H9 (cell line): Measurements from ENCODE around the gene CLK3. TPM values are rescaled to one million over a fixed set of nuclear protein-coding genes. Genes with fewer than 3 reads are reported as not detected.

Experiments
- DNase-seq: peaks from one replicate; pipeline ENCODE4 v3.0.0-alpha.2; 2017
- H2AFZ ChIP-seq: one replicate; pipeline ENCODE4 v1.6.1; 2013; ENCODE audit warnings: mild to moderate bottlenecking, low read length, control low read depth, moderate library complexity
- H2AK5ac ChIP-seq: 2 replicates; pipeline ENCODE4 v1.6.1; 2013; ENCODE audit warnings: low read length, control low read depth, mixed read lengths; ENCODE audit not compliant: insufficient read length
- H2BK120ac ChIP-seq: one replicate; pipeline ENCODE4 v1.6.1; 2013; ENCODE audit warnings: low read depth, mild to moderate bottlenecking, low read length, control low read depth, inconsistent platforms; ENCODE audit not compliant: poor library complexity, severe bottlenecking
- H2BK12ac ChIP-seq: 2 replicates; pipeline ENCODE4 v1.6.1; 2013; ENCODE audit warnings: low read length, control low read depth, mixed read lengths, low read depth; ENCODE audit not compliant: insufficient read length
- H2BK15ac ChIP-seq: 2 replicates; pipeline ENCODE4 v1.6.1; 2013; ENCODE audit warnings: low read depth, low read length, control low read depth
- H2BK20ac ChIP-seq: one replicate; pipeline ENCODE4 v1.6.1; 2013; ENCODE audit warnings: low read depth, mild to moderate bottlenecking, low read length, control low read depth, inconsistent platforms; ENCODE audit not compliant: poor library complexity, severe bottlenecking
- H2BK5ac ChIP-seq: 2 replicates; pipeline ENCODE4 v1.6.1; 2013; ENCODE audit warnings: low read length, control low read depth, mixed read lengths; ENCODE audit not compliant: insufficient read length
- H3K14ac ChIP-seq: 2 replicates; pipeline ENCODE4 v1.6.1; 2013; ENCODE audit warnings: low read length, control low read depth; ENCODE audit not compliant: insufficient read depth
- H3K18ac ChIP-seq: 2 replicates; pipeline ENCODE4 v1.6.1; 2013; ENCODE audit warnings: low read depth, mild to moderate bottlenecking, mixed read lengths, low read length, control low read depth; ENCODE audit not compliant: insufficient read length
- H3K23ac ChIP-seq: 2 replicates; pipeline ENCODE4 v1.6.1; 2013; ENCODE audit warnings: low read length, control low read depth, mixed read lengths, low read depth; ENCODE audit not compliant: insufficient read length
- H3K23me2 ChIP-seq: 2 replicates; pipeline ENCODE4 v1.6.1; 2013; ENCODE audit warnings: low read depth, mild to moderate bottlenecking, mixed read lengths, low read length, control low read depth; ENCODE audit not compliant: insufficient read length, poor library complexity, severe bottlenecking
- H3K27ac ChIP-seq: 2 replicates; pipeline ENCODE4 v1.5.1; 2013; ENCODE audit warnings: low read length, control low read depth, mixed read lengths, low read depth; ENCODE audit not compliant: insufficient read length
- H3K27me3 ChIP-seq: 2 replicates; pipeline ENCODE4 v1.6.1; 2013; ENCODE audit warnings: low read length, control low read depth, inconsistent platforms; ENCODE audit not compliant: insufficient read depth
- H3K4ac ChIP-seq: 2 replicates; pipeline ENCODE4 v1.6.1; 2013; ENCODE audit warnings: low read depth, mild to moderate bottlenecking, control low read depth, inconsistent platforms, low read length, moderate library complexity
- H3K4me1 ChIP-seq: 2 replicates; pipeline ENCODE4 v1.6.1; 2013; ENCODE audit warnings: low read length, control low read depth, inconsistent platforms; ENCODE audit not compliant: insufficient read depth
- H3K4me2 ChIP-seq: 2 replicates; pipeline ENCODE4 v1.6.1; 2013; ENCODE audit warnings: low read length, control low read depth, mixed read lengths; ENCODE audit not compliant: insufficient read length, insufficient read depth
- H3K56ac ChIP-seq: 2 replicates; pipeline ENCODE4 v1.6.1; 2013; ENCODE audit warnings: low read depth, mild to moderate bottlenecking, mixed read lengths, low read length, control low read depth; ENCODE audit not compliant: insufficient read length
- H3K79me1 ChIP-seq: 2 replicates; pipeline ENCODE4 v1.6.1; 2013; ENCODE audit warnings: low read depth, mild to moderate bottlenecking, moderate library complexity, low read length, control low read depth, inconsistent platforms; ENCODE audit not compliant: insufficient read depth, poor library complexity, severe bottlenecking
- H3K79me2 ChIP-seq: 2 replicates; pipeline ENCODE4 v1.6.1; 2013; ENCODE audit warnings: low read length, control low read depth, inconsistent platforms; ENCODE audit not compliant: insufficient read depth
- H3K9ac ChIP-seq: 2 replicates; pipeline ENCODE4 v1.6.1; 2013; ENCODE audit warnings: low read length, control low read depth, mixed read lengths; ENCODE audit not compliant: insufficient read length; ENCODE audit errors: extremely low read depth
- H3K9me3 ChIP-seq: one replicate; pipeline ENCODE4 v1.6.1; 2013; ENCODE audit warnings: low read depth, low read length, inconsistent platforms; ENCODE audit not compliant: control insufficient read depth
- H3T11ph ChIP-seq: one replicate; pipeline ENCODE4 v1.6.1; 2013; ENCODE audit warnings: mild to moderate bottlenecking, low read length, control low read depth, inconsistent platforms
- H4K20me1 ChIP-seq: one replicate; pipeline ENCODE4 v1.6.1; 2013; ENCODE audit not compliant: control insufficient read depth, insufficient read length, insufficient read depth
- H4K5ac ChIP-seq: 2 replicates; pipeline ENCODE4 v1.6.1; 2013; ENCODE audit warnings: low read depth, mild to moderate bottlenecking, mixed read lengths, low read length, control low read depth; ENCODE audit not compliant: insufficient read length
- H4K8ac ChIP-seq: replicated peaks from 2 replicates; pipeline ENCODE4 v1.6.1; 2013; ENCODE audit warnings: low read length, control low read depth, mixed read lengths, low read depth; ENCODE audit not compliant: insufficient read length
- H4K91ac ChIP-seq: 2 replicates; pipeline ENCODE4 v1.6.1; 2013; ENCODE audit warnings: low read depth, mild to moderate bottlenecking, moderate library complexity, mixed read lengths, low read length, control low read depth; ENCODE audit not compliant: insufficient read length
- H3K27ac Mint-ChIP-seq, 3 experiments: 2 replicates in 2 of 3; 3 replicates in 1 of 3; pipeline ENCODE4 v1.8.0; 2020 to 2021; ENCODE audit warnings: mixed read lengths in 3 of 3, mild to moderate bottlenecking in 1 of 3, moderate library complexity in 1 of 3
- H3K27me3 Mint-ChIP-seq: 2 replicates; pipeline ENCODE4 v1.8.0; 2021; ENCODE audit warnings: low read depth, mild to moderate bottlenecking, moderate library complexity, mixed read lengths
- H3K36me3 Mint-ChIP-seq, 3 experiments: 2 replicates in 2 of 3; 3 replicates in 1 of 3; pipeline ENCODE4 v1.8.0; 2020 to 2021; ENCODE audit warnings: low read depth in 3 of 3, mixed read lengths in 3 of 3; ENCODE audit not compliant: insufficient read depth in 1 of 3
- H3K4me1 Mint-ChIP-seq, 2 experiments: 2 replicates each; pipeline ENCODE4 v1.8.0; 2020; ENCODE audit warnings: mixed read lengths in 2 of 2
- H3K4me3 Mint-ChIP-seq, 2 experiments: 2 replicates in 1 of 2; 3 replicates in 1 of 2; pipeline ENCODE4 v1.8.0; 2020 to 2021; ENCODE audit warnings: mild to moderate bottlenecking in 2 of 2, mixed read lengths in 2 of 2, moderate library complexity in 1 of 2
- H3K9me3 Mint-ChIP-seq, 2 experiments: 2 replicates in 1 of 2; 3 replicates in 1 of 2; pipeline ENCODE4 v1.8.0; 2020; ENCODE audit warnings: mild to moderate bottlenecking in 2 of 2, mixed read lengths in 2 of 2, moderate library complexity in 1 of 2
- CTCF ChIP-seq: fragments of 200-600 bp; sonication (generic); conservative IDR thresholded peaks from 3 replicates; pipeline ENCODE4 v1.8.0; 2021; ENCODE audit warnings: antibody characterized with exemption, mild to moderate bottlenecking
- WGBS: extraction: QIAGEN DNeasy Blood & Tissue Kit; methylation state at CpG from one replicate; pipeline ENCODE4 v1.1.7; 2013; ENCODE audit warnings: missing lambda C conversion rate, low lambda C conversion rate, mixed read lengths; ENCODE audit not compliant: insufficient read length; ENCODE audit errors: extremely low coverage; 5-methylcytosine and 5-hydroxymethylcytosine counted together
- total RNA-seq: library from RNA; stranded (reverse); gene quantifications from 2 replicates; pipeline ENCODE4 v1.2.1, GENCODE V29; 2021

The CLK3 gene
- total RNA-seq, 1 experiment from 2014 or later: 40.8 TPM

GRCh38 chr15:74643665-74644204, 28.1 kb downstream of the CLK3 start:
- Histone ChIP-seq H2BK5ac (no peak overlapping the region), H3K4me1 (peaks cover 11% of the 10 kb centered on the region), H2BK20ac (no peak overlapping the region), H3K56ac (no peak overlapping the region), H3K27me3 (no peaks in the 10 kb centered on the region), H3T11ph (no peak overlapping the region), H3K23ac (no peak overlapping the region), H3K9ac (no peak overlapping the region), H4K91ac (no peak overlapping the region), H2BK120ac (no peak overlapping the region), H3K14ac (no peak overlapping the region; the same call in 1 of the 2 replicates), H3K4me2 (no peak overlapping the region), H3K4ac (no peak overlapping the region), H2BK12ac (no peak overlapping the region), H3K23me2 (no peaks in the 10 kb centered on the region), H3K9me3 (no peaks in the 10 kb centered on the region), H4K8ac (no peak overlapping the region), H2AFZ (no peak overlapping the region), H3K18ac (no peak overlapping the region), H3K79me2 (no peaks in the 10 kb centered on the region; the same call in 1 of the 2 replicates), H4K20me1 (no peaks in the 10 kb centered on the region), H2BK15ac (no peak overlapping the region), H4K5ac (no peak overlapping the region), H3K27ac (no peak overlapping the region), H2AK5ac (no peak overlapping the region), H3K79me1 (peaks cover 3% of the 10 kb centered on the region)
- peaks cover 2 to 23% (median 19%) of the 10 kb centered on the region in 3 experiments; a peak in 5 of 7 replicates for H3K36me3 Mint-ChIP-seq
- no CpG with 5 or more reads among the region's 2 CpGs for WGBS
- DNase-seq: no peak
- no peaks in the 10 kb centered on the region for H3K9me3 Mint-ChIP-seq
- peak overlapping the region; percentile 20 to 91 (median 86); a peak in 5 of 7 replicates for H3K27ac Mint-ChIP-seq
- peak overlapping the region in 1 of 2 experiments; percentile 33; a peak in 2 of 5 replicates for H3K4me3 Mint-ChIP-seq
- no peaks in the 10 kb centered on the region for H3K27me3 Mint-ChIP-seq
- TF ChIP-seq CTCF: no peak
- H3K4me1 Mint-ChIP-seq: peaks cover 23 to 27% of the 10 kb centered on the region in 2 experiments
